B cell (primary cell): ENCODE results near the gene PELI1.

Experiments
- EZH2 ChIP-seq: IDR thresholded peaks from 2 replicates; pipeline ENCODE4 v1.6.1; 2012; ENCODE audit warnings: borderline replicate concordance, low read depth, mild to moderate bottlenecking, moderate library complexity, low read length; ENCODE audit not compliant: insufficient read depth, poor library complexity, severe bottlenecking
- TF ChIP-seq, protein P1 (sequence below): fragments of 200-600 bp; IDR thresholded peaks from one replicate; pipeline ENCODE4 v1.8.0; 2022; ENCODE audit warnings: antibody characterized with exemption, mild to moderate bottlenecking

- TF ChIP-seq, protein P1, sequence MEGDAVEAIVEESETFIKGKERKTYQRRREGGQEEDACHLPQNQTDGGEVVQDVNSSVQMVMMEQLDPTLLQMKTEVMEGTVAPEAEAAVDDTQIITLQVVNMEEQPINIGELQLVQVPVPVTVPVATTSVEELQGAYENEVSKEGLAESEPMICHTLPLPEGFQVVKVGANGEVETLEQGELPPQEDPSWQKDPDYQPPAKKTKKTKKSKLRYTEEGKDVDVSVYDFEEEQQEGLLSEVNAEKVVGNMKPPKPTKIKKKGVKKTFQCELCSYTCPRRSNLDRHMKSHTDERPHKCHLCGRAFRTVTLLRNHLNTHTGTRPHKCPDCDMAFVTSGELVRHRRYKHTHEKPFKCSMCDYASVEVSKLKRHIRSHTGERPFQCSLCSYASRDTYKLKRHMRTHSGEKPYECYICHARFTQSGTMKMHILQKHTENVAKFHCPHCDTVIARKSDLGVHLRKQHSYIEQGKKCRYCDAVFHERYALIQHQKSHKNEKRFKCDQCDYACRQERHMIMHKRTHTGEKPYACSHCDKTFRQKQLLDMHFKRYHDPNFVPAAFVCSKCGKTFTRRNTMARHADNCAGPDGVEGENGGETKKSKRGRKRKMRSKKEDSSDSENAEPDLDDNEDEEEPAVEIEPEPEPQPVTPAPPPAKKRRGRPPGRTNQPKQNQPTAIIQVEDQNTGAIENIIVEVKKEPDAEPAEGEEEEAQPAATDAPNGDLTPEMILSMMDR, result no peak
- no peak for TF ChIP-seq EZH2
These were observed 24.5 kb upstream of the PELI1 start for GRCh38 chr2:64168756-64169155.
